DOHH2 (cell line): ENCODE measurements around the gene GRM5.

Experiments
- EZH2phosphoT487 ChIP-seq: fragments of 200-600 bp; sonication (generic); IDR thresholded peaks from 2 replicates; pipeline ENCODE4 v1.6.1; 2017; ENCODE audit warnings: borderline replicate concordance, mild to moderate bottlenecking, antibody characterized with exemption, low read length, moderate library complexity, mixed read lengths
- TF ChIP-seq, protein P1 (sequence below): fragments of 200-600 bp; sonication (generic); IDR thresholded peaks from one replicate; pipeline ENCODE4 v1.5.1; 2014; ENCODE audit warnings: antibody characterized with exemption, mild to moderate bottlenecking, low read depth, low read length; ENCODE audit not compliant: poor library complexity, severe bottlenecking

DNA sequence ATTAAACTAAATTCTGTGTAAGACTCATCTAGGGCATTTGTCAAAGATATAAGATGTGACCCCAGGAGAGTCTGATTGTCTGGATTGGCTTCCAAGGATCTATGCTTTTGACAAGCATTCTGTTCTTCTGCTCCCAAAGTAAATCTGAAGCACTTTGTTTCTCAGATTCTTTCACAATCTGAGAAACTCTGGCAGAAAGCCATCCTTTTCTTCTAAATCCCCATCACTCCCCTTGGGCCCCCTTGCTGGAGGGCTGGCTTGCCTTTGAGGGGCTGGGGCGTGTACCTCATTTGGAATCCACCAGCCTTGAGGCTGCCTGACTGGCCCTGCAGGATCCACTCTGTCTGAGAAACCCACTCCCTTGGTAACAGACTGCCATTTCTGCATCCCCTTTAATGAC is 554.8 kb downstream of the GRM5 start:
- TF ChIP-seq, protein P1, sequence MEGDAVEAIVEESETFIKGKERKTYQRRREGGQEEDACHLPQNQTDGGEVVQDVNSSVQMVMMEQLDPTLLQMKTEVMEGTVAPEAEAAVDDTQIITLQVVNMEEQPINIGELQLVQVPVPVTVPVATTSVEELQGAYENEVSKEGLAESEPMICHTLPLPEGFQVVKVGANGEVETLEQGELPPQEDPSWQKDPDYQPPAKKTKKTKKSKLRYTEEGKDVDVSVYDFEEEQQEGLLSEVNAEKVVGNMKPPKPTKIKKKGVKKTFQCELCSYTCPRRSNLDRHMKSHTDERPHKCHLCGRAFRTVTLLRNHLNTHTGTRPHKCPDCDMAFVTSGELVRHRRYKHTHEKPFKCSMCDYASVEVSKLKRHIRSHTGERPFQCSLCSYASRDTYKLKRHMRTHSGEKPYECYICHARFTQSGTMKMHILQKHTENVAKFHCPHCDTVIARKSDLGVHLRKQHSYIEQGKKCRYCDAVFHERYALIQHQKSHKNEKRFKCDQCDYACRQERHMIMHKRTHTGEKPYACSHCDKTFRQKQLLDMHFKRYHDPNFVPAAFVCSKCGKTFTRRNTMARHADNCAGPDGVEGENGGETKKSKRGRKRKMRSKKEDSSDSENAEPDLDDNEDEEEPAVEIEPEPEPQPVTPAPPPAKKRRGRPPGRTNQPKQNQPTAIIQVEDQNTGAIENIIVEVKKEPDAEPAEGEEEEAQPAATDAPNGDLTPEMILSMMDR = no peak
- TF ChIP-seq EZH2phosphoT487 = no peak
